WERI-Rb-1 (cell line): ENCODE data around the gene PPP2R3B.

Experiments used
- DNase-seq: peaks from one replicate; pipeline ENCODE4 v3.0.0-alpha.2; 2020
- H3K27ac ChIP-seq: fragments of 250-450 bp; sonication (Bioruptor Pico); 2 replicates; pipeline ENCODE4 v1.5.1; 2020; ENCODE audit warnings: mild to moderate bottlenecking, moderate library complexity
- H3K27me3 ChIP-seq: fragments of 250-450 bp; sonication (Bioruptor Pico); 2 replicates; pipeline ENCODE4 v1.5.1; 2021; ENCODE audit warnings: mild to moderate bottlenecking, low read depth, moderate library complexity; ENCODE audit not compliant: insufficient read depth, severe bottlenecking
- H3K36me3 ChIP-seq: fragments of 250-450 bp; sonication (Bioruptor Pico); 2 replicates; pipeline ENCODE4 v1.5.1; 2020; ENCODE audit warnings: mild to moderate bottlenecking, moderate library complexity
- H3K4me3 ChIP-seq: 2 replicates; pipeline ENCODE4 v1.5.1; 2011; ENCODE audit warnings: low read depth, mild to moderate bottlenecking, control low read depth, low read length
- H3K9me3 ChIP-seq: fragments of 250-450 bp; sonication (Bioruptor Pico); 2 replicates; pipeline ENCODE4 v1.5.1; 2021; ENCODE audit warnings: mild to moderate bottlenecking, moderate library complexity; ENCODE audit not compliant: severe bottlenecking
- TF ChIP-seq, protein P1 (sequence below): IDR thresholded peaks from 2 replicates; pipeline ENCODE4 v1.5.1; 2011; ENCODE audit warnings: low read depth, mild to moderate bottlenecking, control low read depth, inconsistent platforms, low read length

PPP2R3B gene

DNA sequence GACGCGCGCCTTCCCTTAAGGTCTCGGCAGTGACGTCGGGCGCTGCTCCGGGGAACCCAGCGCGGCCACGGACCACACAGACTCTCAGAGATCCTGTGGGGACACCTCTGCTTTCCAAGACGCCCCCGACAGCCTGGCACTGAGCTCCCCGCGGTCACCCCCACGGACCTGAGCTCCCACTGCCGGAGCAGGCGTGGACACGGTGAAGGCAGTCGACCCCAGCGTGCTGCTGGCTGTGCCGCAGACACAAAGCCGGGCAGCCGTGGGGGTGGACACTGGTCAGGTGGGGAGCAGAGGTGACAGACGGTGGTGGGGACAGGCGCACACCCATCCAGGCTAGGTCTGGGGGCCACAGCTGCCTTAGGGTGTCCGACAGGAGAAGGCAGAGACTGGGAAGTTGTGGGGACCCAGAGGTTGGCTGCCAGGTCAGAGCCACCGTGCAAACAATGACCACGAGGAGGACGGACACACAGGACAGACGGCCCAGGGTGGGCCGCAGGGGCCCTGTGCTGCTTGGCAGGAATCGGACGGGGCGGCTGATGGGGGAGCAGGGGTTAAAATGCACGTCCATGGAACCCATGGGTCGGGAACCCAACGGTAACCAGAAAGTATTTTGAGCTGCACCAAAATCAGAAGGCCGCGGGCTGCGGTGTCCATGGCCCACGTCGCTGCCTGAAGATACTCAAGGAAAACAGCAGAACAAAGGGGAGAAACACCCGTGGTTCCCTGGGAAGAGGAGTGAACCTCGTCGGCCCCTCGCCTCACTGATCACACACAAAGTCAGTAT lies 51.5 kb downstream of the PPP2R3B start:
- Histone ChIP-seq H3K4me3 (no peak overlapping the region), H3K27me3 (peaks cover 8% of the 10 kb centered on the region), H3K36me3 (peaks cover 23% of the 10 kb centered on the region), H3K27ac (no peak overlapping the region), H3K9me3 (no peaks in the 10 kb centered on the region)
- peak; percentile 5 for DNase-seq
- TF ChIP-seq, protein P1, sequence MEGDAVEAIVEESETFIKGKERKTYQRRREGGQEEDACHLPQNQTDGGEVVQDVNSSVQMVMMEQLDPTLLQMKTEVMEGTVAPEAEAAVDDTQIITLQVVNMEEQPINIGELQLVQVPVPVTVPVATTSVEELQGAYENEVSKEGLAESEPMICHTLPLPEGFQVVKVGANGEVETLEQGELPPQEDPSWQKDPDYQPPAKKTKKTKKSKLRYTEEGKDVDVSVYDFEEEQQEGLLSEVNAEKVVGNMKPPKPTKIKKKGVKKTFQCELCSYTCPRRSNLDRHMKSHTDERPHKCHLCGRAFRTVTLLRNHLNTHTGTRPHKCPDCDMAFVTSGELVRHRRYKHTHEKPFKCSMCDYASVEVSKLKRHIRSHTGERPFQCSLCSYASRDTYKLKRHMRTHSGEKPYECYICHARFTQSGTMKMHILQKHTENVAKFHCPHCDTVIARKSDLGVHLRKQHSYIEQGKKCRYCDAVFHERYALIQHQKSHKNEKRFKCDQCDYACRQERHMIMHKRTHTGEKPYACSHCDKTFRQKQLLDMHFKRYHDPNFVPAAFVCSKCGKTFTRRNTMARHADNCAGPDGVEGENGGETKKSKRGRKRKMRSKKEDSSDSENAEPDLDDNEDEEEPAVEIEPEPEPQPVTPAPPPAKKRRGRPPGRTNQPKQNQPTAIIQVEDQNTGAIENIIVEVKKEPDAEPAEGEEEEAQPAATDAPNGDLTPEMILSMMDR: no peak

DNA sequence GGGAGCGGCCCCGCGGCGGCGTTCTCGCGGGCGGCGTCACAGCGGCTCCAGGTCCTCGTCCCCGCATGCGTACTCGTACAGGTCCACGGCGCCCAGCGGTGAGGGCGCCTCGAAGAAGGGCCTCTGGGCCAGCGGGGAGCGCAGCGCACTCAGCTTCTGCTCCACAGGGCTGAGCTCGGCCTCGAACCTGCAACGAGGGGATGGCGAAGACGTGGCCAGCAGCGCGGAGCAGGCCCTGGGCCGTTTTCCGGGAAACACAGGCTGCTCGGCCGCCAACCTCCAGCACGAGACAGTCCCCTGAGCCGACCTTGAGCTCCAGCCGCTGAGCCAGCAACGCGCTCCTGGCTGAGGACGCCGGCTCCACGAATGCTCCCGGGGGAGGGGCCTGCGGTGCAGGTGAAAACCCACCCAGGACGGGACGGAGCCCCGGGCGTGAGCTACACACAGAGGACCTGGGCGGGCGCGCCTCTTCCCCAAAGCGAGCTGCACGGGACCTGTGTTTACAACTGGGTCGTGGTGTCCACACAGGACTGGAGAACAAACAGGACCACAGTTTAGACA lies 52.3 kb downstream of the PPP2R3B start:
- Histone ChIP-seq H3K27me3 (peaks cover 8% of the 10 kb centered on the region), H3K9me3 (no peaks in the 10 kb centered on the region), H3K4me3 (no peak overlapping the region), H3K27ac (no peak overlapping the region), H3K36me3 (peaks cover 23% of the 10 kb centered on the region)
- peak; percentile 5 for DNase-seq
- TF ChIP-seq, protein P1: no peak

GRCh38 chrX:333611-334311 lies 52.9 kb downstream of the PPP2R3B start:
- no peaks in the 10 kb centered on the region for H3K9me3 ChIP-seq
- H3K36me3 ChIP-seq: peaks cover 22% of the 10 kb centered on the region
- TF ChIP-seq, protein P1: no peak
- no peak overlapping the region for H3K4me3 ChIP-seq
- DNase-seq: no peak
- H3K27me3 ChIP-seq: peaks cover 8% of the 10 kb centered on the region
- H3K27ac ChIP-seq: no peak overlapping the region

GRCh38 chrX:332916-333610 lies 53.6 kb downstream of the PPP2R3B start:
- TF ChIP-seq, protein P1: no peak
- H3K27me3 ChIP-seq: peaks cover 8% of the 10 kb centered on the region
- H3K27ac ChIP-seq: no peak overlapping the region
- peaks cover 15% of the 10 kb centered on the region for H3K36me3 ChIP-seq
- H3K9me3 ChIP-seq: no peaks in the 10 kb centered on the region
- H3K4me3 ChIP-seq: no peak overlapping the region
- DNase-seq: no peak

GRCh38 chrX:332496-332860 lies 54.2 kb downstream of the PPP2R3B start:
- Histone ChIP-seq H3K36me3 (peaks cover 9% of the 10 kb centered on the region), H3K4me3 (no peak overlapping the region), H3K27me3 (peaks cover 8% of the 10 kb centered on the region), H3K9me3 (no peaks in the 10 kb centered on the region), H3K27ac (no peak overlapping the region)
- no peak for DNase-seq
- TF ChIP-seq, protein P1: no peak
